Measurements from ENCODE around the gene CHD5.

DNA sequence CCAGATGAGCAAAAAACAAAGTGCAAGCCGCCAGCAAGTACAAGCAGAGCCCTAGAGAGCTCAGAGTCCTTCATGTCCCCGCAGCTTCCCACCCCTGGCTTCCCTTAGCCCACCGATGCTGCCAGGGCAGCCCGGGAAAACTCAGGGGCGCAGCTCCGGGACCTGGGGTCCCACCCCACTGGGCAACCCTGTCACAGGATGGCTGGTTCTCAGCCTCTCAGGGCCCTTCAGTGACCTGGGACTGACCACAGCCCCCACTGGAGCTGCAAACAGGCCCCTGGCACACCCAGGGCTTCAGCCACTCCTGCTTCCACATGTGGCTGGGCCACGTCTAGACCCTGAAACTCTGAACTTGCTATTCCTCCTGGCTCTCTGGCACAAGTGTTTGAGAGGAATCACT, 49.5 kb downstream of the CHD5 start:
- TF ChIP-seq POLR2A (IDR thresholded peaks at IDR 0.05; ENCODE audit: low read depth, low read length) = no peak
- TF ChIP-seq TAF1 (IDR thresholded peaks at IDR 0.05; ENCODE audit: low read depth, low read length) = no peak
- TF ChIP-seq POLR2AphosphoS5 (IDR thresholded peaks at IDR 0.05; ENCODE audit: low read depth, low read length) = no peak
- TF ChIP-seq PAX5 (IDR thresholded peaks at IDR 0.05; ENCODE audit: insufficient read depth, low read length, severe bottlenecking) = no peak
- no peak for TF ChIP-seq SPI1 (IDR thresholded peaks at IDR 0.05; ENCODE audit: low read depth, low read length)
- TF ChIP-seq POU2F2 (IDR thresholded peaks at IDR 0.05; ENCODE audit: low read depth, low read length) = no peak

All from GM12891 (cell line).